Stomach (tissue), 9 donors: ENCODE data around the gene TADA2B. TPM values are rescaled to one million over a fixed set of nuclear protein-coding genes. Genes with fewer than 3 reads are reported as not detected.

Experiments used
- DNase-seq, 2 donors: peaks; one replicate each; pipeline versions ENCODE4 v3.0.0 to v3.0.0-alpha.2; 2013 to 2019
- H3K27ac ChIP-seq, 5 donors: fragments of 200-600 bp in 4 of 5; sonication (generic) in 4 of 5; one replicate each; pipeline ENCODE4 v1.5.1; 2013 to 2019; ENCODE audit warnings: mild to moderate bottlenecking in 1 of 5, moderate library complexity in 1 of 5
- H3K27me3 ChIP-seq, 3 donors: fragments of 200-600 bp; sonication (generic); one replicate each; pipeline ENCODE4 v1.5.1; 2017 to 2019; ENCODE audit warnings: mixed run types in 1 of 3
- H3K36me3 ChIP-seq, 4 donors: fragments of 200-600 bp; sonication (generic); 1 replicate in 3 of 4; 2 replicates in 1 of 4; pipeline ENCODE4 v1.5.1; 2016 to 2019
- H3K4me1 ChIP-seq, 4 donors: fragments of 200-600 bp; sonication (generic); one replicate each; pipeline ENCODE4 v1.5.1; 2016 to 2019
- H3K4me3 ChIP-seq, 4 donors: fragments of 200-600 bp; sonication (generic) in 3 of 4; one replicate each; pipeline ENCODE4 v1.5.1; 2016 to 2019; ENCODE audit warnings: mild to moderate bottlenecking in 1 of 4
- H3K9me3 ChIP-seq, 4 donors: fragments of 200-600 bp; sonication (generic); one replicate each; pipeline ENCODE4 v1.5.1; 2016 to 2019
- EP300 ChIP-seq: sonication (generic); formaldehyde crosslinking; IDR thresholded peaks from one replicate; pipeline ENCODE4 v1.6.1; 2017; ENCODE audit warnings: antibody characterized with exemption
- POLR2A ChIP-seq, 4 donors: fragments of 450-650 bp; IDR thresholded peaks; one replicate each; pipeline ENCODE4 v1.6.1; 2016; ENCODE audit warnings: antibody characterized with exemption in 4 of 4, control low read depth in 2 of 4, mild to moderate bottlenecking in 1 of 4, moderate library complexity in 1 of 4
- POLR2AphosphoS5 ChIP-seq, 3 donors: sonication (generic); formaldehyde crosslinking; IDR thresholded peaks; one replicate each; pipeline ENCODE4 v1.6.1; 2016; ENCODE audit warnings: antibody characterized with exemption in 3 of 3
- WGBS, 5 donors: extraction: QIAGEN DNeasy Blood & Tissue Kit in 3 of 5; methylation state at CpG; one replicate each; pipeline versions ENCODE4 v1.1.5 to v1.1.7; 2013 to 2018; 5-methylcytosine and 5-hydroxymethylcytosine counted together
- intact Hi-C: fragments of 100-400 bp; cut with DNase I; formaldehyde crosslinking; loops from one replicate; pipeline ENCODE4 v1.15.1; 2023; ENCODE audit warnings: low total_unique reads
- polyA plus RNA-seq, 3 donors: library from polyadenylated mRNA; stranded (reverse); fragments of 200-250 nt; gene quantifications; one replicate each; pipeline ENCODE4 v1.2.3, GENCODE V29; 2013
- total RNA-seq, 5 donors: library from RNA; depleted of rRNA; stranded (reverse); fragments of >200 nt; gene quantifications; one replicate each; pipeline versions ENCODE4 v1.1.0 to v1.2.3, GENCODE V29; 2014 to 2016
- TF ChIP-seq, protein P1 (sequence below), 7 experiments: fragments of 450-650 bp in 4 of 7; fragments of 200-600 bp in 3 of 7; sonication (generic) in 3 of 7; IDR thresholded peaks; one replicate each; pipeline ENCODE4 v1.5.1; 2016 to 2019; ENCODE audit warnings: antibody characterized with exemption in 7 of 7, control low read depth in 2 of 7, mild to moderate bottlenecking in 1 of 7
- donor health status: healthy with polysubstance abuse.
- donor health status: Bipolar disorder and iron deficiency.
- donor health status: healthy.

TADA2B gene
- total and polyA plus RNA-seq, 8 donors: 1.2 to 73.7 (median 16.1) TPM

DNA sequence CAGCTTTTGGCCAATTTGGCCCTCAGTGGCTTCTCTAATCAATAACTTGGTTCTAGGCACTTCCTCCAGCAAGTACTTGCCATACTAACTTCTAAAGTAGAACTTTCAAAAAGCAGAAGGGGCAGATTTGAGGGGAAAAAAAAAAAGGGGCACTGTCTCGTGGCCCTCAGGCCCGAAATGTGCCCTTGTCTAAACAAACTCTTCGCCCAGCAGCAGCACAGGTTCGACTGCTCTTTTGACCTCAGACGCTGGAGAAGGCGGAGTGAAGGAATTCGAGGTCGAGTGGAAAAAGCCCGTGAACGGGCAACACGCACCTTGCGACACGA, 23.9 kb downstream of the TADA2B start:
- intact Hi-C loops: no loop called here
- 0 to 5% (median 2%) methylated on average over 13 of the region's 13 CpGs for WGBS, 5 donors
- Histone ChIP-seq H3K9me3 (no peaks in the 10 kb centered on the region), H3K4me1 (peaks cover 23 to 67% (median 44%) of the 10 kb centered on the region in 4 donors), H3K27ac (peak overlapping the region; percentile 92 to 96 (median 93)), H3K4me3 (peak overlapping the region; percentile 82 to 97 (median 90)), H3K27me3 (no peaks in the 10 kb centered on the region), H3K36me3 (peaks cover 19 to 32% (median 25%) of the 10 kb centered on the region in 4 donors)
- TF ChIP-seq POLR2A (IDR thresholded peaks at IDR 0.05) (no peak), POLR2AphosphoS5 (IDR thresholded peaks at IDR 0.05) (no peak)
- no peak for DNase-seq

DNA sequence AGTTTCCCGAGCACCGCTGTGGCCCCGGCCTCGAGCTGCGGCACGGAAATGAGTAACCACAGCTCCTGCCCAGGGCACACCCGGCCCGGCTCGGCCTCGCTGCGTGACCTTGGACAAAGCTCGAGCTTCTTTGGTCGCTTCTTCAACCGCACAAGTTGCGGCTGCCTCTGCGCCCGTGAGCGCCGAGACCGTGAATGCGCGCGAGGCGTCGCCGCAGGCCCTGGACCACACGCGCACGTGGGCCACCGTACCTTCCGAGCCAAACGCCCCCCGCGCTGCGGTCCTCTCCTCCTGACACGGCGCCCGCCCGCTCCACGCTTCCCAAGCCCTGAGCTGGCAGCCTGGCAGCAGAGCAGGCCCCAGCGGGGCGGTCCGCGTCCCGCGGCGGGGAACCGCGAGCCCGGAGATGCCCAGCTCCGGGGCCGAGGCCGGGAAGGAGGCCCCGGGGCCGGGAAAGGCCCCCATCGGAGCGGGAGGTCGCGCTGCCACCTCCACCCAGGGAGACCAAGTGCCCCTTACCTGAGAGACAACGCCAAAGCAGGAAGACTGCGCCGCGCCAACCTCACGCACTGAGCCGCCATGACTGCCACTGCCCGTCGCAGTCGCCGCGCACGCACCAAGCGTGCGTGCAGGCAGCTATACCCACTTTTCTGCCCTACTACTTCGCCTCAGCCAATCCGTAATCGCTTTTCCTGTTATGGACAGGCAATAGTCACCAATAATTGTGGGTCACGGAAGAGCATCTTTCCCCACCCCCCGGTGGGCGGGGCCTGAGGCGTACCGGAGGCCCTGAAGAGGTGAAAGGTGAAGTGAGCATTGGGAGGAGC, 24.5 kb downstream of the TADA2B start, which contains the start of gene GRPEL1:
GRPEL1 (minus strand) TSS at position 613 of the 827 bp plus-strand sequence; CDS start at position 581, 32 bp downstream.
- intact Hi-C loops: no loop called here
- Histone ChIP-seq H3K27me3 (no peaks in the 10 kb centered on the region), H3K27ac (peak within 1 kb of the TSS; percentile 92 to 96 (median 93)), H3K36me3 (peaks cover 15 to 26% (median 22%) of the 10 kb centered on the region in 4 donors), H3K4me3 (peak within 1 kb of the TSS; percentile 82 to 97 (median 90)), H3K9me3 (no peaks in the 10 kb centered on the region), H3K4me1 (peaks cover 23 to 66% (median 44%) of the 10 kb centered on the region in 4 donors)
- peak; percentile 100 for DNase-seq
- 0 to 2% (median 0%) methylated on average over 23 to 81 of the region's 81 CpGs for WGBS, 5 donors
- no peak for TF ChIP-seq EP300
- peak; percentile 98 to 100 (median 100) for TF ChIP-seq POLR2AphosphoS5 (IDR thresholded peaks at IDR 0.05)
- TF ChIP-seq, protein P1, sequence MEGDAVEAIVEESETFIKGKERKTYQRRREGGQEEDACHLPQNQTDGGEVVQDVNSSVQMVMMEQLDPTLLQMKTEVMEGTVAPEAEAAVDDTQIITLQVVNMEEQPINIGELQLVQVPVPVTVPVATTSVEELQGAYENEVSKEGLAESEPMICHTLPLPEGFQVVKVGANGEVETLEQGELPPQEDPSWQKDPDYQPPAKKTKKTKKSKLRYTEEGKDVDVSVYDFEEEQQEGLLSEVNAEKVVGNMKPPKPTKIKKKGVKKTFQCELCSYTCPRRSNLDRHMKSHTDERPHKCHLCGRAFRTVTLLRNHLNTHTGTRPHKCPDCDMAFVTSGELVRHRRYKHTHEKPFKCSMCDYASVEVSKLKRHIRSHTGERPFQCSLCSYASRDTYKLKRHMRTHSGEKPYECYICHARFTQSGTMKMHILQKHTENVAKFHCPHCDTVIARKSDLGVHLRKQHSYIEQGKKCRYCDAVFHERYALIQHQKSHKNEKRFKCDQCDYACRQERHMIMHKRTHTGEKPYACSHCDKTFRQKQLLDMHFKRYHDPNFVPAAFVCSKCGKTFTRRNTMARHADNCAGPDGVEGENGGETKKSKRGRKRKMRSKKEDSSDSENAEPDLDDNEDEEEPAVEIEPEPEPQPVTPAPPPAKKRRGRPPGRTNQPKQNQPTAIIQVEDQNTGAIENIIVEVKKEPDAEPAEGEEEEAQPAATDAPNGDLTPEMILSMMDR (IDR thresholded peaks at IDR 0.05): no peak
- peak in 2 of 4 donors; percentile 90 to 94 for TF ChIP-seq POLR2A (IDR thresholded peaks at IDR 0.05)

DNA sequence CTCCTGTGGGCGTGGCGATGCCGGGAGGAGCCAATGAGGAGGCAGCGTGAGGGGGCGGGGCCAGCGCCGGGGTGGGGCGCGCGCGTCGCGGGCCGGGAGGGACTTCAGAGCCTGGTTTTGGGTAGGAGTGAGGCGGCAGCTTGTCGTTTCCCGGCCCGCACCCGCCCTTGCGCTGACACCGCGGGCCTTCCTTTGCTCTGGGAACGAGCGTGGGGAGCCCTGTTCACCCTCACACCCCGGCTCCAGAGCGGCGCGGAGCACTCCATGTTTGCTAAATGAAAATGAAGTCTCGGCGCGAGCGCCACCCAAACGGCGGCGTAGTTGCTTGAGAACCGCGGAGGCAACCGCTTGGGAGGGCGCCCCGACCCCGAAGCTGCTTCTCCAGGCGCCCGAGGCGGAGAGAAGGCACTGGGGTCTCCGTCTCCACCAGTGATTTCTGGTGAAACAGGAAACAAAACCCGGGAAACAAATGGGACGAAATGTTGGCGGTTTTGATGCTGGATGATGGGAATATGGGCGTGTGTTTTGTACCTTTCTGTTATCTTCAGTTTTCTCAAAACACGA, 25.2 kb downstream of the TADA2B start:
- TF ChIP-seq POLR2AphosphoS5 (IDR thresholded peaks at IDR 0.05) (peak in 1 of 3 donors; percentile 2), POLR2A (IDR thresholded peaks at IDR 0.05) (peak in 1 of 4 donors; percentile 38), EP300 (no peak)
- TF ChIP-seq, protein P1 (IDR thresholded peaks at IDR 0.05): no peak
- Histone ChIP-seq H3K4me3 (peak overlapping the region; percentile 82 to 97 (median 90)), H3K4me1 (peaks cover 23 to 61% (median 44%) of the 10 kb centered on the region in 4 donors), H3K27me3 (no peaks in the 10 kb centered on the region), H3K9me3 (no peaks in the 10 kb centered on the region), H3K36me3 (peaks cover 8 to 20% (median 15%) of the 10 kb centered on the region in 4 donors), H3K27ac (peak overlapping the region; percentile 92 to 96 (median 93))
- WGBS, 5 donors: 0 to 1% (median 0%) methylated on average over 10 to 50 of the region's 50 CpGs
- intact Hi-C loops: no loop called here
- DNase-seq: no peak

DNA sequence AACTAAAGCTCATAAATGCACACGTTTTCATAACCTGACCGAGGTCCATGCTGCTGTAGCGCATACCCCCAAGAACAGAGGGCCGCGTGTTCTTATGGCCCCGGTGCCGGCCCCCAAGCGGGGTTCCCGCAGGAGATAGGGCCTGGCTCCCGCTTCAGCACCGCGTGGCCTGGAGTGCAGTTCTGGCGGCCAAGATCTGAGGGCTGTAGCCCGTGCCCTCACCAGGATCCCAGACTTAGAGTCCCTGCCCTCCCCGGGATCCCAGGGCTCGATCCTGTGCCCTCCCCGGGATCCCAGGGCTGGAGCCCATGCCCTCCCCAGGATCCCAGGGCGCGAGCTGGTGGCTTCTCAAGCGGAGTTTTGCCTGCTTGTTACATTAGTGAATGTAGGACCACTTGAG, 25.7 kb downstream of the TADA2B start:
- H3K9me3 ChIP-seq: no peaks in the 10 kb centered on the region
- peak in 1 of 2 donors; percentile 41 for DNase-seq
- H3K4me1 ChIP-seq: peaks cover 23 to 56% (median 44%) of the 10 kb centered on the region in 4 donors
- TF ChIP-seq, protein P1 (IDR thresholded peaks at IDR 0.05): no peak
- no peak for TF ChIP-seq POLR2AphosphoS5 (IDR thresholded peaks at IDR 0.05)
- no peak for TF ChIP-seq EP300
- no peak for TF ChIP-seq POLR2A (IDR thresholded peaks at IDR 0.05)
- H3K27ac ChIP-seq: peak overlapping the region; percentile 21 to 96 (median 93)
- 8 to 16% (median 12%) methylated on average over 19 to 20 of the region's 20 CpGs for WGBS, 5 donors
- intact Hi-C loops: no loop called here
- peaks cover 3 to 14% (median 10%) of the 10 kb centered on the region in 4 donors for H3K36me3 ChIP-seq
- no peaks in the 10 kb centered on the region for H3K27me3 ChIP-seq
- peak overlapping the region; percentile 82 to 97 (median 90) for H3K4me3 ChIP-seq
